Fibroblast of skin of abdomen (primary cell): ENCODE measurements around the gene JMJD7.

Source experiments
- DNase-seq: peaks from one replicate; pipeline ENCODE4 v3.0.0-alpha.2; 2013

The JMJD7 gene

GRCh38 chr15:41885321-41885720, 57.4 kb downstream of the JMJD7 start:
- no peak for DNase-seq

GRCh38 chr15:41885841-41886240, 57.9 kb downstream of the JMJD7 start:
- DNase-seq = no peak

- DNase-seq = no peak
Observed at GRCh38 chr15:41886741-41887140, 58.8 kb downstream of the JMJD7 start.

- DNase-seq = no peak
Observed at GRCh38 chr15:41887161-41887560, 59.3 kb downstream of the JMJD7 start.
